ENCODE results near the gene MTUS2. TPM values are rescaled to one million over a fixed set of nuclear protein-coding genes. Genes with fewer than 3 reads are reported as not detected.

Gene MTUS2
- total and polyA plus RNA-seq, 2 of the 8 experiments (the other 6 are each of a cell fraction or from before 2014, with no cell fraction given) = 0.18 to 0.80 TPM

DNA sequence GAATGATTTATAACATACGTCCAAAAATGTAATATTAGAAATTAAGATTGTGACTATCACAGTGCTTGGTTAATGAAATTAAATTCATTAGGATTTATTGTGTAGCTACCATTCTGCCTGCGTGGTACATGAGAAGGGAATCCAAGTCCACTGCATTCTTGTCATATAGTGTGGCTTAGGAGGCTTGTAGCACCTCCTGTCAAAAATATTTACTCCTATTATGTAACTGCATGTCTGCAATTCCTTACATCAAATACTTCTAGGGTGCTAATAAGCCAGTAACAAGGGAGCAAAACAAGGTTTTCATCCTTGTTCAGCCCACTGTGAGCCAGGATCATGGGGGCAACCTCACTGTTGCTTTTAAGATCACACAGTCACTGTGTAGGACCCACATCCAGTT lies 576.3 kb downstream of the MTUS2 start (continued):
- no peak for TF ChIP-seq SRF (IDR thresholded peaks at IDR 0.05; ENCODE audit: low read depth, low read length)
